HEK293 (cell line): Measurements from ENCODE around the gene MITF.

Source experiments
- ZNF654 ChIP-seq: fragments of 450-650 bp; formaldehyde crosslinking; IDR thresholded peaks from 2 replicates; pipeline ENCODE4 v1.5.1; 2016; ENCODE audit warnings: low read depth, missing biosample characterization, missing genetic modification characterization
- TF ChIP-seq, protein P1 (sequence below): fragments of 450-650 bp; formaldehyde crosslinking; IDR thresholded peaks from 2 replicates; pipeline ENCODE4 v1.5.0; 2017; ENCODE audit warnings: missing biosample characterization, missing genetic modification characterization, borderline replicate concordance
- TF ChIP-seq, protein P2 (sequence below): fragments of 450-650 bp; formaldehyde crosslinking; IDR thresholded peaks from 2 replicates; pipeline ENCODE4 v1.5.1; 2016; ENCODE audit warnings: missing biosample characterization, missing genetic modification characterization, borderline replicate concordance

DNA sequence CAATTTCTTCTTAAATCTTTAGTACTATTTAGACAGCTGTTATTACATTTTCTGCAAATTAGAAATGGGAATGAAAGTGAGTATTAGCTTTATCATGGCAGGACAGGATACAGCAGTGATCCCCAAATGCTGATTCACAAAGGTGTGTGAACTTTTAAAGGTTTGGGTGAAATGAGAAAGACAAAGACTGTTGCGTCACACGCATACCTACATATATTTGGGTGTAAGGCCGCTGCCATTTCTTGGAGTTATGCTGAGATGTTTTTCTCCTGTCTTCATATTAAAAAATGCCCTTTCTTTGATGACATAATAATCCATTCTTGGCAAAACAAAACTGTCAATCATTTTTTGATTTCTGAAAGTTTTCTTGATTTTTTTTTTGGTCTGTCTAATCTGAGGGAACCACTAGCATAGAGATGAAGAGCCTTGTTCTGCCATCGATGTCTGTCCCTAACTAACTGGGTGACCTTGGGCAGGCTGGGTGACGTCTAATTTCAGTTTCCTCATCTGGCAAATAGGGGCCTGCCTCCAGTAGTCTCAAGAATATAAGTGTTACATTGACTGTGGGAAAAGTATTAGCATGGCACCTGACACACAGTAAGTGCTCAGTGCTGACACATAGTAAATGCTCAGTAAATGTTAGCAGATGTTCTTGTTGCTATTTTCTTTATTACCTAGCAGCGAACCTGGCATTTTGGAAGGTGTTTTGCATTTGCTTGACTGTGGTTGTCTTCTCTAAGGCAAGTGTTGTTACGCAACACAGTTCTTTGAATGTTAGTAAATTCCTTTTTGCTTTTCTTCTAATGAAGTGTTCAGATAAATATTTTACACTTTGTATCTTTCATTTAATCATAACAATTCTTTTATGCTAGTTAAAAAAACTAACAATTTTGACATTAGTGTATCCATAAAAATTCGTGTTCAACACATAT lies 5.0 kb downstream of the MITF start:
- TF ChIP-seq, protein P1, sequence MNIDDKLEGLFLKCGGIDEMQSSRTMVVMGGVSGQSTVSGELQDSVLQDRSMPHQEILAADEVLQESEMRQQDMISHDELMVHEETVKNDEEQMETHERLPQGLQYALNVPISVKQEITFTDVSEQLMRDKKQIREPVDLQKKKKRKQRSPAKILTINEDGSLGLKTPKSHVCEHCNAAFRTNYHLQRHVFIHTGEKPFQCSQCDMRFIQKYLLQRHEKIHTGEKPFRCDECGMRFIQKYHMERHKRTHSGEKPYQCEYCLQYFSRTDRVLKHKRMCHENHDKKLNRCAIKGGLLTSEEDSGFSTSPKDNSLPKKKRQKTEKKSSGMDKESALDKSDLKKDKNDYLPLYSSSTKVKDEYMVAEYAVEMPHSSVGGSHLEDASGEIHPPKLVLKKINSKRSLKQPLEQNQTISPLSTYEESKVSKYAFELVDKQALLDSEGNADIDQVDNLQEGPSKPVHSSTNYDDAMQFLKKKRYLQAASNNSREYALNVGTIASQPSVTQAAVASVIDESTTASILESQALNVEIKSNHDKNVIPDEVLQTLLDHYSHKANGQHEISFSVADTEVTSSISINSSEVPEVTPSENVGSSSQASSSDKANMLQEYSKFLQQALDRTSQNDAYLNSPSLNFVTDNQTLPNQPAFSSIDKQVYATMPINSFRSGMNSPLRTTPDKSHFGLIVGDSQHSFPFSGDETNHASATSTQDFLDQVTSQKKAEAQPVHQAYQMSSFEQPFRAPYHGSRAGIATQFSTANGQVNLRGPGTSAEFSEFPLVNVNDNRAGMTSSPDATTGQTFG (tag by site-specific recombination), result no peak
- TF ChIP-seq ZNF654 (tag by site-specific recombination), result no peak
- TF ChIP-seq, protein P2, sequence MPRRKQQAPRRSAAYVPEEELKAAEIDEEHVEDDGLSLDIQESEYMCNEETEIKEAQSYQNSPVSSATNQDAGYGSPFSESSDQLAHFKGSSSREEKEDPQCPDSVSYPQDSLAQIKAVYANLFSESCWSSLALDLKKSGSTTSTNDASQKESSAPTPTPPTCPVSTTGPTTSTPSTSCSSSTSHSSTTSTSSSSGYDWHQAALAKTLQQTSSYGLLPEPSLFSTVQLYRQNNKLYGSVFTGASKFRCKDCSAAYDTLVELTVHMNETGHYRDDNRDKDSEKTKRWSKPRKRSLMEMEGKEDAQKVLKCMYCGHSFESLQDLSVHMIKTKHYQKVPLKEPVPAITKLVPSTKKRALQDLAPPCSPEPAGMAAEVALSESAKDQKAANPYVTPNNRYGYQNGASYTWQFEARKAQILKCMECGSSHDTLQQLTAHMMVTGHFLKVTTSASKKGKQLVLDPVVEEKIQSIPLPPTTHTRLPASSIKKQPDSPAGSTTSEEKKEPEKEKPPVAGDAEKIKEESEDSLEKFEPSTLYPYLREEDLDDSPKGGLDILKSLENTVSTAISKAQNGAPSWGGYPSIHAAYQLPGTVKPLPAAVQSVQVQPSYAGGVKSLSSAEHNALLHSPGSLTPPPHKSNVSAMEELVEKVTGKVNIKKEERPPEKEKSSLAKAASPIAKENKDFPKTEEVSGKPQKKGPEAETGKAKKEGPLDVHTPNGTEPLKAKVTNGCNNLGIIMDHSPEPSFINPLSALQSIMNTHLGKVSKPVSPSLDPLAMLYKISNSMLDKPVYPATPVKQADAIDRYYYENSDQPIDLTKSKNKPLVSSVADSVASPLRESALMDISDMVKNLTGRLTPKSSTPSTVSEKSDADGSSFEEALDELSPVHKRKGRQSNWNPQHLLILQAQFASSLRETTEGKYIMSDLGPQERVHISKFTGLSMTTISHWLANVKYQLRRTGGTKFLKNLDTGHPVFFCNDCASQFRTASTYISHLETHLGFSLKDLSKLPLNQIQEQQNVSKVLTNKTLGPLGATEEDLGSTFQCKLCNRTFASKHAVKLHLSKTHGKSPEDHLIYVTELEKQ, result no peak
